DMS 273 (cell line): ENCODE results near the gene ANKMY1.

ENCODE experiments used
- DNase-seq: peaks from one replicate; lab custom pipeline; 2025; ENCODE audit not compliant: unreplicated experiment; lab: John Stamatoyannopoulos, UW

The ANKMY1 gene

DNA sequence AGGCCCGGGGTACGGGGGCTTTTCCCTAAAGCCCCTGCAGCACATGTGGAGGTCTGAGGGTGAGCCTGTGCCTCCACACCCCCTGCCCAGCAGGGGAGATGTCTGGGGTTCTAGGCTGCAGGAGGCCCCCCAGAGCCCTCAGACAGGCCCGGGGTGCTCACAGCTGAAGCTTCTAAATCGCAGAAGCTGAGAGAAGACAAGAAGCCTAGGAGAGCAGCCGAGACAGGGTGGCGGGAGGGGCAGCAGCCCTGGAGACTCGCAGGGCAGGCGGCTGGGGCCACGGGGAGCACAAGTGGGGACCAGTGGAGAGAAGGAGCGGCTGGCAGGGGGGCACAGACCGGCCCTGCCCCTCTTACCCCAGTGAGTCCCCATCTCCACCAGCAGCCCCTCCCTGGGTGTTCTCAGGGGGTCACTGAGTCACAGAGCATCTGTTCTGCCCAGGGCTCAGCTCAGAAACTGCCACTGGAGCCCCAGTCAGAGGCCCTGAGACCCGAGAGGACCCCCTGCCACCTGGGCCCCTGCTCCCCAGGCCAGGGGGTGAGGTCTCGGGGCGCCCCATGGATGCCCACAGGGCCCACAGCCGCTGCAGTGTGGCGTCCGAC lies 96.2 kb downstream of the ANKMY1 start:
- DNase-seq: no peak

DNA sequence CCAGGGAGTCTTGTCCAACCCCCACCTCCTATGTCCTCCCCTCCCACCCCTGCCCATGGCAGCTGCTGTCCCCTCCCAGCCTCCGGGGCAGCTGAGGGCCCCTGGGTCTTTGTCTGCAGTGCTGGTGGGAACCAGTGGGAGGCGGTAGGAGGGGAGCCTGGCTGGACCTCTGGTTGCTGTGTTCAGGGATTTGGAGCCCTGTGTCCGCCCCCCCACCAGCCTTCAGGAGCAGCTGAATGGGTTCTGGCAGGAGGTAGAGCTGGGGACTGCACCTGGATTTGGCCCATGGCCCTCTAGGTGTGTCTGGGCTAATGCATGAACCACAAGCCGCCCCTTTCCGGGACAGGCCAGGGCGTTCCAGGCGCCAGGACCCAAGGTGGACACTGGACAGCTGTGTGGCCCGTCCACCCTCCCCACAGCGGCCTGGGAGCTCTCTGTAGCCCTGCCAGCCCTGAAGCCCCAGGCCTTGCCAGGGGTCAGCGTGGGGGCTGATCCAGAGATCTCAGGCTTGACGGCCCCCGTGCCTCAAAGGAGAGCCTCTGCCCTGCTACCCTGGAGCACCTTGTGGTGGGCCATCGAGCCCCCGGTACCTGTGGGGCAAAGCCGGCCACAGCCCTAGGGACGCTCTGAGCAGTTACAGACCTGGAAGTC lies 96.9 kb downstream of the ANKMY1 start:
- DNase-seq: peak; percentile 26

DNA sequence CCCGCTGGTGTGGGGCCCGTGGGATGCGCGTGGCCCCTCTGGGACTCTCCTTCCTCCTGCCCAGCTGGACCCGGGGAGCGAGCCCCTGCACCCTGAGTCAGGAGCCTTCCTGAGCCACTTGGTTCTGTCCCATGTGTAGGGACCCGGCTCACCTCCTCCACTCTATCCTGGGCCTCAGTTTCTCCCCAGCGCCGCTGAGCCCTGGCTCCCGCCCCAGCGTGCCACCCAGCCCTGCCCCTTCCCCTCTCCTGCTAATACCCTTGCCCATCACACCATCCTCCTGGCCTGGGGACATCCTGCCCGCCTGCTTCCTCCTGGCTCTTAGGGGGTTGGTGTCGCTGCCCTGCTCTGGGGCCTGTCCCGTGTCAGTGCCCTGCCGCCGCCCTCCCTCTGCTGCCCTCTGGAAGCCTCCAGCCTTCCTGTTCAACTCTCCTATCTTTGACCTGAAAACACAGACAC lies 97.5 kb downstream of the ANKMY1 start:
- DNase-seq: no peak

DNA sequence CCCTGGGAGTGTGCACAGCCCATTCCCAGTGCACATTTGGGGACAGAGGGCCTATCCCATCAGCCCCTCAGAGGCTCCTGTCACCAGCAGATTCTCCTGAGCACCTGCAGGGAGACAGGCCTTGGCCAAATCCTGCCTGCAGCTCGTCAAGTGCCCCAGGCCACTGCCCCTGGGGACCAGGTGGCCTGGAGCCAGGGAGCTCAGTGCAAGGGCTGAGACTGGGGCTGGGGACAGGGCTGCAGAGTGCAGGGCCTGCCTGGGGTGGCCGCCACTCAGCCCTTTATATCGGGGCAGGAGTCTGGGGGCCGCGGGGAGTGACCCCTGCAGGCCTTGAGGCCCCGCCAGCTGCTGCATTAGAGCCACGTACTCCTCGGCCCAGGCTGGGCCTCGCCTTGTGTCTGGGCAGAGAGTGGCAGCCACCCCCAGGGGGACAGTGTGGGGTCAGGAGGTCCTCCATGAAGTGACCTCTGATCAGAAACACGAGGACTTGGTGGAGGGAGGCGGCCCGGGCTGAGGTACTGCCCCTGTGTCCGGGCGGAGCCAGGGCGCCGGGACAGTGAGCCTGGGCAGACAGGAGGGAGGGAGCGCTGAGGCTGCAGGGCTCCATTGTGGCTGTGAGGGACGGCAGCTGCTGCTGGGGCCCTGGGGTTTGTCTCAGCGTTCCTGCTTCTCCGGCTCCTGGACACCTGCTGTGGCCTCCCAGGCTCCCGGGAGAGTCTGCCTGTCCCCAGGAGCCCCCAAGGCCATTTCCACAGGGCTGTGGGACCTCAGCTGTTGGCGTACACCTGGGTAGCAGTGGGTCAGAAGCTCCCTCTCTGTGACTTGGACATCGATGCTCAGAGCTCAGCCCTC lies 98.2 kb downstream of the ANKMY1 start:
- DNase-seq: peak; percentile 36

DNA sequence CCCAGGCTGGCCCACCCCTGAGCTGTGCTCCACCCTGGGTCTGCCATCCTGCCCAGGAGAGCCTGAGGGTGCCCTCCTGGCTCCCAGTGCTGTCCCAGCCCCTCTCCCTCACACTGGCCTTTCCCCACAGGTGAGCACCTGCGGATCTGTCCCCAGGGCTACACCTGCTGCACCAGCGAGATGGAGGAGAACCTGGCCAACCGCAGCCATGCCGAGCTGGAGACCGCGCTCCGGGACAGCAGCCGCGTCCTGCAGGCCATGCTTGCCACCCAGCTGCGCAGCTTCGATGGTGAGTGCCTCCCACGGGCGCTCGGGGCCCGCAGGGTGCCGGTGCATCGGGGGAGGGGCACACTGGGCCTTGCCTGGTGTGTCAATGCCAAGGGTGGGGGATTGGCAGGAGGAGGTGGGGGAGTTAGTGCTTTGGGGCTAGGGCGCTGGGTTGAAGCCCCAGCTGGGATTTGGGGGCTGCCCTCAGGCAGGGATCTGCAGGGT lies 98.8 kb downstream of the ANKMY1 start:
- DNase-seq: no peak

DNA sequence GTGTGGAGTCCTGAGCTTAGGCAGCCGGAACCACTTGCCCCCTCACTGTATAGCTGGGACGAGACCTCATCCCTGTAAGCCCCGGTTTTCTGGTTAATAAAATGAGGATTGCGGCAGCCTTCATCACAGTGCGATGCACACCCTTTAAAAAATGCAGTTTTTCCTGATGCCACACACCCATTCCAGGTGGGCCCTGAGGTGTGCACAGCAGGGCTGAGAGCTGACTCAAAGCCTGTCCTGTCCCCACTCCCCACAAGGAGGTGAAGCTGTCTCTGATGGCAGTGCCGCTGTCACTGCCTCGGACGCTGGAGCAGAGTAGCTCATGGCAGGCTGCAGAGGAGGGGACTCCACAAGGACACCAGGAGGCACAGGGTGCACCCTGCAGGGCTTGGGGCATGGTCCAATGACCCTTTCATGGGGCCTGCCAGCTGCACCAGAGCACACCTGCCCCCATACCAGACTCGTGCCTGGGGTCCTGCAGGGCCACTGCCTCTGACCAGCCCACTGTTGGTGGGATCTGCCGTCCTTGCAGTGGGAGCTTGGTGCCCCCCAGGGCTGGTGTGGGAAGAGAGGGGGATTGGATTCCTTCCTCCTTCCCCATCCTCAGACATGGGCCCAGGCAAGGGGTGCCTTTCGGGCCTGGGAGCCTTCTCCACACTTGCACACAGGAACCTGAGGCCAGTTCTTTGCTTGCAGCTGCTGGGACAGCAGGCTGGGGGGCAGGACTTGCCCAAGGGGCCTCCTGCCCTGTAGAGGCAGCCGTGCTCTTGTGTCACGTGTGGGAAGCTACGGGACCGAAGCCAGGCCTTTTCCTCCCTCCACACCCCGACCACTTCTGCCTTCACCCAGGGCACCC lies 99.5 kb downstream of the ANKMY1 start:
- no peak for DNase-seq

DNA sequence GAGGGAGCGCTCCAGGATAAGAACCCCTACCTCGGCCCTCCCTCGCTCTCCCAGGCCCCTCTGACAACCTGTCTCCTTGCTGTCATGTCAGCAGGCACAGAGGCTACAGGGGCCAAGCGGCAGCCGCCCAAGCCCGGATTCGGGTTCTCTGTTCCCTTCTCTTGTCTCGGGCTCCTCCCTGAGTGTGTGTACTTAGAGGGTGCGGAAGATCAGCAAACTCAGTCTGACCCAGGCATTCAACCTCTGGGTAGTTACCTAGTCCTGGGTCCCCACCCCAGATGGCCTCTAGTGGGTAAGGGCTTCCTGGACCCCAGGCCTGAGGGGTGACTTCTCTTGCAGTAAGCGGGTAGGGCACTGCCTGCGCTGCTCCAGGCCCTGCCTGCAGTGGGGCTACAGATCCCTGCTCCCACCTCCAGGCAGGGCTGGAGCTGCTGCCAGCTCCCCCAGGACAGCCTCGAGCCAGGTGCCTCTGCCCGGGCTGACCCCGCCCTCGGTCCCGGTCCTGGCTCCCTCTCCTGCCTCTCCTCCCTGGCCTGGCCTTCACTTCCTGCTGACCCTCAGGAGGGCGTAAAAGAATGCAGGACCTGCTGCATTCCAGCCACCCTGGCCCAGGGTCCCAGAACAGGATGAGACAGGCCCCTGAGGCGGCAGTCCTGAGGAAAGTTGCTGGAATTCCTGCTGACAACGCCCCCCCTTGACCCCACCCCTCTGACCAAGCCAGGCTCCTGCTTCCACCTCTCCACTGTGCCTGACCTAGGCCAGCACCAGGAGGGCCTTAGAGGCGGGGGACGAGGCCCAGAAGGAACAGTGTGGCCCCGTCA lies 100.4 kb downstream of the ANKMY1 start:
- no peak for DNase-seq

GRCh38 chr2:240456447-240457222 lies 101.2 kb downstream of the ANKMY1 start:
- DNase-seq: peak; percentile 38

- no peak for DNase-seq
These were observed 101.9 kb downstream of the ANKMY1 start for GRCh38 chr2:240455647-240456446.

DNA sequence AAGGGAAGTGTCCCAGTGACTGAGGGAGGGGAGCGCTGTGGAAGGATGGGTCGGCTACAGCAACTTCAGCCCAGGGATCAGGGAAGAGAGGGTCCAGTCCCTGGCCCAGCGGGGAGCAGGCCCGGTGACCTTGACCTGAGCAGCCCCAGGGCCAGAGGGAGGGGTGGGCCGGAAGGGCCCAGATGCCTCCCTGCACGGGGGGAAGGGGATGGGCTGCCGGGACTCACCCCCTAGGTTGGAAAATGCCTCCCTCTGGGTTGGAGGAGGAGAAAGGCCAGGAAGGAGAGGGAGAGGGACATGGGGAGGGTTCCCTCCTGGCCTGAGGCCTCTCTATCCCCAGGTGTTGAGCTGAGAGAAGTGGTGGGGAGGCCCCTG lies 102.5 kb downstream of the ANKMY1 start:
- DNase-seq: no peak

GRCh38 chr2:240454106-240454901 lies 103.5 kb downstream of the ANKMY1 start:
- DNase-seq: no peak

DNA sequence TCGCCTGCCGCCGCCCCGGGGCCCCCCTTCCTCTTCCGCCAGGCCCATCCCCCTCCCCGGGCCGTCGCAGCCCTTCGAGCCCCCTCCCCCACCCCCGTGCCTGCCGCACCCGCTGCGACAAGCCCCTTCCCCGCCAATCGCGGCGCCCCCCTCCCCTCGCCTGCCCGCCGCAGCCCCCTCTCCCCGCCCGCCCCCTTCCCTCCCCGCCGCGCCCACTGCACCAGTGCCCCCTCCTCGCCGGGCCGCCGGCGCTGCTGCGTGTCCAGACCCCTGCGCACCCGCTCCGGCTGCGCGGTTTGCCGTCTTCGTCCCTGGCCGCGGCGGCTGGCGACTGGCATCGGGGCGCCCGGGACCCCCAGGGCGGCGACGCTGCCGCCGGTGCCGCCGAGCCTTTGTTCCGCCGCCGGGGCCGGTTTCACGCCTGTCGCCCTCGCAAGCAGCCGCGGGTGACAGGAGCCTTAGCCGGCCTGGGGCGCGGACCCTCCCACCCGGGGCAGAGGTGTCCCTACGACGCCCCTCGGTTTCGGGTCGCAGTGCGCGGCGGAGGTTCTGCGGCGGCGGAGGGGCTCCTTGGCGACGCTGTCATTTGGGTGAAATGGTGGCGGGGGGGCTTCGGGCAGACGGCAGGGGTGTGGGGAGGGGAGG lies 104.2 kb downstream of the ANKMY1 start:
- DNase-seq: no peak

GRCh38 chr2:240452462-240453256 lies 105.1 kb downstream of the ANKMY1 start:
- peak; percentile 80 for DNase-seq

DNA sequence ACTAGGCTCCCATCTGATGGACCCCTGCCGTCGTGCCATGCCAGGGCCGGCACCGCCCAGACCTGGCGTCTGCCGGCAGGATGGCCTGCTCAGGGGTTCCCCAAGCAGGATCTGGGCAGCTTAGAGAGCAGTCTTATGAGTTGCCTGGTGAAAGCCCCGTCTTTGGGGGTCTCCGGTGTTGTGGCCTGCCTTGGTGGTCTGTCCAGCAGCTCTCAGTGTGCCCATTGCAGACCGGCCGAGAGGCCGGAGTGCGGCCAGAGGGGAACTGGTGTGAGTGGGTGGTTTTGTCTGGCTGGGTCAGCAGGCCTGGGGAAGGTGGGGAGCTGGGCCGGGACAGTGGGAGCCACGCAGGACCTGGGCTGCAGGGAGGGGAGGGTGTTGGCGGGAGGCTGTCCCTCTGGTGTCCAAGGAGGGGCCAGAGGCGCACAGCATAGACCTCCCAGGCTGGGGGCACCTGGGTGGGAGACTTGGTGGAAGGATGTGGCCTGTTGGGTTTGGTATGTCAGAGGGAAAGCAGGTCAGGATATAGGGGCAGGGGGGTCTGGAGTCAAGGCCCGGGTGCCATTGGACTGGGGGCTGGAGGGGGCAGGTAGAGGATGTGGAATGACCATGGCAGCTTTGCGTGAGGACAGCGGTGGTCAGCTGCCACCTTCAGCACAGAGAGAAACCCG lies 105.9 kb downstream of the ANKMY1 start:
- DNase-seq: no peak

DNA sequence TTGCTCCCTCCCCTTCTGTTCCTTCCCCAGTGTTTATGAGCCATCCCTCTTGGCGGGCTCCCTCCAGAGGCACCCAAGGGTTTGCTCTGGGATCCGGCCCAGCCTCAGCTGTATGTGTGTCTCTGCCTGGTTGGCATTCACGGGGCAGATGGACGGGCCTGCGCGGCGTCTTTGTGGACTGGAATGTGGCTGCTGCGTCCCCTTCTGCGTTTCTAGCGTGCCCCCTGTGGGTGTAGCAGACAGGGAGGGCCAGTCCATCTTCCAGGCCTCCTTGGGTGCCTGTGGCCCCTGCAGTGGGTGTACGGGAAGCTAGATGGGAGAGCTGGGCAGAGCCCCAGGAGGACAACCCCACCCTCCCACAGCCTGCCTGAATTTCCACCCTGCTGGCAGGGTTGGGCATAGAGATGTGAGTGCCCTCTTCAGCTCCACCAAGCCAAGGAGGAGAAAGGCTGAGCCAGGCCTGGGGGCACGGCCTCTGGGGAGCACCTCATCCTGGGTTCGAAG lies 106.6 kb downstream of the ANKMY1 start:
- peak; percentile 33 for DNase-seq
